HEK293T (cell line): ENCODE data around the gene CDKN2B-AS1.

Experiments
- CTCF ChIA-PET: fragments of 350-600 bp; formaldehyde crosslinking; extraction: SDS; loops from one replicate; lab custom pipeline; 2021; ENCODE audit warnings: antibody characterized with exemption, inconsistent platforms; lab: Yijun Ruan, JAX
- POLR2A ChIA-PET: fragments of 350-600 bp; formaldehyde crosslinking; extraction: SDS; loops from one replicate; lab custom pipeline; 2020; ENCODE audit warnings: antibody characterized with exemption, inconsistent platforms; lab: Yijun Ruan, JAX
- DNase-seq: peaks from one replicate; pipeline ENCODE4 v3.0.0; 2012; ENCODE audit warnings: mixed read lengths; ENCODE audit errors: extremely low spot score
- ARNT ChIP-seq: fragments of 450-650 bp; IDR thresholded peaks from 2 replicates; pipeline ENCODE4 v1.6.1; 2017; ENCODE audit warnings: mild to moderate bottlenecking
- BHLHE40 ChIP-seq: fragments of 450-650 bp; IDR thresholded peaks from 2 replicates; pipeline ENCODE4 v1.6.1; 2016; ENCODE audit warnings: mild to moderate bottlenecking, moderate library complexity, borderline replicate concordance
- CTBP1 ChIP-seq: fragments of 450-650 bp; IDR thresholded peaks from 2 replicates; pipeline ENCODE4 v1.6.1; 2016; ENCODE audit warnings: borderline replicate concordance
- ELF4 ChIP-seq: fragments of 450-650 bp; IDR thresholded peaks from 2 replicates; pipeline ENCODE4 v1.6.1; 2017; ENCODE audit warnings: antibody characterized with exemption
- FOXA1 ChIP-seq: fragments of 450-650 bp; IDR thresholded peaks from 2 replicates; pipeline ENCODE4 v1.6.1; 2016; ENCODE audit warnings: mild to moderate bottlenecking
- FOXK2 ChIP-seq: fragments of 450-650 bp; IDR thresholded peaks from 2 replicates; pipeline ENCODE4 v1.6.1; 2016; ENCODE audit warnings: mild to moderate bottlenecking
- FOXM1 ChIP-seq: fragments of 450-650 bp; IDR thresholded peaks from 2 replicates; pipeline ENCODE4 v1.6.1; 2017; ENCODE audit warnings: mild to moderate bottlenecking, borderline replicate concordance
- HDGF ChIP-seq: fragments of 450-650 bp; IDR thresholded peaks from 2 replicates; pipeline ENCODE4 v1.6.1; 2017; ENCODE audit warnings: antibody characterized with exemption, borderline replicate concordance
- L3MBTL2 ChIP-seq: fragments of 450-650 bp; conservative IDR thresholded peaks from 2 replicates; pipeline ENCODE4 v1.6.1; 2016; ENCODE audit warnings: mild to moderate bottlenecking
- LEF1 ChIP-seq: fragments of 450-650 bp; IDR thresholded peaks from 2 replicates; pipeline ENCODE4 v1.6.1; 2017; ENCODE audit warnings: mild to moderate bottlenecking, borderline replicate concordance
- NFRKB ChIP-seq: fragments of 450-650 bp; IDR thresholded peaks from 2 replicates; pipeline ENCODE4 v1.6.1; 2016; ENCODE audit warnings: mild to moderate bottlenecking, moderate library complexity
- SP1 ChIP-seq: fragments of 450-650 bp; IDR thresholded peaks from 2 replicates; pipeline ENCODE4 v1.6.1; 2017
- SUZ12 ChIP-seq: fragments of 450-650 bp; IDR thresholded peaks from 2 replicates; pipeline ENCODE4 v1.6.1; 2016; ENCODE audit warnings: mild to moderate bottlenecking
- TARDBP ChIP-seq: fragments of 450-650 bp; IDR thresholded peaks from 2 replicates; pipeline ENCODE4 v1.6.1; 2016
- ZNF384 ChIP-seq: fragments of 450-650 bp; IDR thresholded peaks from 2 replicates; pipeline ENCODE4 v1.6.1; 2016
- TF ChIP-seq, protein P1 (sequence below): fragments of 450-650 bp; IDR thresholded peaks from 2 replicates; pipeline ENCODE4 v1.6.1; 2016

The CDKN2B-AS1 gene

DNA sequence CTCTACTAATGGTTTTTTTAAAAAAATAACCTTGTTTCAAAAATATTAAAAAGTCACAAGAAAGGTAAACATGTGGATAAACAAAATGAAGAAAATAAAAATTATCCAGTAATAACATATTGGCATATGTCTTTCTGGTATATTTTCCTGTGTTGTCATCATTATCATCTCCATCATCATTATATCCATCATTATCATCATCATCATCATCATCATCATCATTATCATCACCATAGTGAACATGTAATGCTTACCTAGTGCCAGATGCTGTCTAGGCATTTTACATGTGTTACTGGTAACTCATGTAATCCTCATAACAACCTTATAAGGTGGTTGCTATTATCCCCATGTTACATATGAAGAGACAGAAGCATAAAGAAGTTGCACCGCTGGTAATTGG, 126.0 kb downstream of the CDKN2B-AS1 start:
- TF ChIP-seq FOXK2 (no peak), SUZ12 (no peak), ZNF384 (no peak), L3MBTL2 (no peak), CTBP1 (no peak), NFRKB (no peak), ARNT (no peak), ELF4 (no peak), HDGF (no peak), BHLHE40 (no peak), LEF1 (no peak)
- TF ChIP-seq, protein P1, sequence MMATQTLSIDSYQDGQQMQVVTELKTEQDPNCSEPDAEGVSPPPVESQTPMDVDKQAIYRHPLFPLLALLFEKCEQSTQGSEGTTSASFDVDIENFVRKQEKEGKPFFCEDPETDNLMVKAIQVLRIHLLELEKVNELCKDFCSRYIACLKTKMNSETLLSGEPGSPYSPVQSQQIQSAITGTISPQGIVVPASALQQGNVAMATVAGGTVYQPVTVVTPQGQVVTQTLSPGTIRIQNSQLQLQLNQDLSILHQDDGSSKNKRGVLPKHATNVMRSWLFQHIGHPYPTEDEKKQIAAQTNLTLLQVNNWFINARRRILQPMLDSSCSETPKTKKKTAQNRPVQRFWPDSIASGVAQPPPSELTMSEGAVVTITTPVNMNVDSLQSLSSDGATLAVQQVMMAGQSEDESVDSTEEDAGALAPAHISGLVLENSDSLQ, result no peak
- CTCF ChIA-PET, result interaction anchor here (1.1 to 2.0 kb wide), 3 partner anchors 14 to 113 kb away, joined by 3 to 13 read pairs (median 5); partner anchors contain the start of gene CDKN2B
- no peak for DNase-seq
- POLR2A ChIA-PET, result interaction anchor here (1.5 kb wide), 1 partner anchor 112 kb away, joined by 4 read pairs; no protein-coding TSS in a partner anchor

- TF ChIP-seq FOXK2 (peak; percentile 70; the same call in 1 of the 2 replicates), CTBP1 (peak; percentile 93), LEF1 (no peak), SP1 (no peak), FOXA1 (peak; percentile 86), HDGF (no peak), ARNT (peak; percentile 95), ELF4 (no peak)
- TF ChIP-seq, protein P1, result peak; percentile 96
- peak; percentile 87 for DNase-seq
- POLR2A ChIA-PET, result interaction anchor here (0.7 kb wide), 1 partner anchor 114 kb away, joined by 3 read pairs; no protein-coding TSS in a partner anchor
- CTCF ChIA-PET, result interaction anchor here (0.8 to 1.5 kb wide), 3 partner anchors 92 to 115 kb away, joined by 3 to 4 read pairs (median 3); partner anchors contain the start of gene CDKN2B
Observed at GRCh38 chr9:22124263-22125011, 129.8 kb downstream of the CDKN2B-AS1 start.

GRCh38 chr9:22129133-22129532, 134.5 kb downstream of the CDKN2B-AS1 start:
- POLR2A ChIA-PET, result no interaction called here
- CTCF ChIA-PET, result interaction anchor here (1.3 kb wide), 1 partner anchor 121 kb away, joined by 3 read pairs; no protein-coding TSS in a partner anchor
- TF ChIP-seq ZNF384 (no peak), HDGF (no peak), L3MBTL2 (no peak), FOXK2 (no peak), NFRKB (no peak), FOXA1 (no peak), CTBP1 (no peak), FOXM1 (no peak)
- no peak for DNase-seq

DNA sequence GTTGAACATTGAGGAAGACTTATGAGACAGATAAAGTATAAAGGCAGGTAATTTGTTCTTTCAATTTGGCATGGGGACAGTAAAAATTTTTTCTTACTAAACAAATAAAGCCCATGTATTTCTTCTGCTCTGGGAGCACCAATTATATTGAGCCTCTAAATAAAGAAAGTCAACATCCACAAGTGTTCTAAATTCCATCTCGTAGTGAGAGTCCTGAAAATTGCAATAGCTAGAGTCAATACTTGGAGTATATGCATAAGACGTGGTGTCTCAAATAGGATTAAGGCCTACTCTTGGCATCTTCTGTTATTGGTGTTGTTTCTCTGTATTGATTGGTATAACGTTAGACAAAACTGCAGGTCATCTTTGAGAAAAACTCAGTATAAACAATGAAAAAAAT, 135.0 kb downstream of the CDKN2B-AS1 start:
- ChIA-PET CTCF (interaction anchor here (1.1 to 1.3 kb wide), 2 partner anchors 10 to 121 kb away, joined by 3 read pairs; no protein-coding TSS in a partner anchor), POLR2A (no interaction called here)
- DNase-seq, result no peak
- TF ChIP-seq ARNT (no peak), FOXK2 (no peak), NFRKB (no peak), SUZ12 (no peak), ZNF384 (no peak), HDGF (no peak), LEF1 (no peak), L3MBTL2 (no peak), ELF4 (no peak), CTBP1 (no peak), BHLHE40 (no peak), TARDBP (no peak), FOXA1 (no peak)
- TF ChIP-seq, protein P1, result no peak

- ChIA-PET CTCF (no interaction called here), POLR2A (no interaction called here)
- TF ChIP-seq NFRKB (no peak), CTBP1 (no peak), ARNT (no peak), FOXM1 (no peak), SP1 (no peak), ELF4 (no peak), L3MBTL2 (no peak), SUZ12 (no peak), HDGF (no peak), FOXK2 (no peak)
- TF ChIP-seq, protein P1, result no peak
- no peak for DNase-seq
Observed at GRCh38 chr9:22131817-22132216, 137.2 kb downstream of the CDKN2B-AS1 start.
